H7 (cell line): ENCODE data around the gene ASPM. TPM values are rescaled to one million over a fixed set of nuclear protein-coding genes. Genes with fewer than 3 reads are reported as not detected.

Experiments
- DNase-seq: peaks from one replicate; pipeline ENCODE4 v3.0.0; 2012
- H3K27me3 ChIP-seq: 2 replicates; pipeline ENCODE4 v1.6.0; 2011; ENCODE audit warnings: mild to moderate bottlenecking, low read length; ENCODE audit not compliant: control insufficient read depth, insufficient read depth
- H3K36me3 ChIP-seq: replicated peaks from 2 replicates; pipeline ENCODE4 v1.5.1; 2011; ENCODE audit warnings: low read length; ENCODE audit not compliant: control insufficient read depth, insufficient read depth
- H3K4me3 ChIP-seq: 2 replicates; pipeline ENCODE4 v1.5.1; 2011; ENCODE audit warnings: low read depth, mild to moderate bottlenecking, control low read depth, low read length, moderate library complexity; ENCODE audit not compliant: insufficient read depth
- total RNA-seq: library from RNA; depleted of rRNA; stranded (reverse); fragments of >200 nt; shearing (Covaris generic); gene quantifications from 2 replicates; pipeline ENCODE4 v1.2.3, GENCODE V29; 2014; rRNA removed

ASPM gene, protein sequence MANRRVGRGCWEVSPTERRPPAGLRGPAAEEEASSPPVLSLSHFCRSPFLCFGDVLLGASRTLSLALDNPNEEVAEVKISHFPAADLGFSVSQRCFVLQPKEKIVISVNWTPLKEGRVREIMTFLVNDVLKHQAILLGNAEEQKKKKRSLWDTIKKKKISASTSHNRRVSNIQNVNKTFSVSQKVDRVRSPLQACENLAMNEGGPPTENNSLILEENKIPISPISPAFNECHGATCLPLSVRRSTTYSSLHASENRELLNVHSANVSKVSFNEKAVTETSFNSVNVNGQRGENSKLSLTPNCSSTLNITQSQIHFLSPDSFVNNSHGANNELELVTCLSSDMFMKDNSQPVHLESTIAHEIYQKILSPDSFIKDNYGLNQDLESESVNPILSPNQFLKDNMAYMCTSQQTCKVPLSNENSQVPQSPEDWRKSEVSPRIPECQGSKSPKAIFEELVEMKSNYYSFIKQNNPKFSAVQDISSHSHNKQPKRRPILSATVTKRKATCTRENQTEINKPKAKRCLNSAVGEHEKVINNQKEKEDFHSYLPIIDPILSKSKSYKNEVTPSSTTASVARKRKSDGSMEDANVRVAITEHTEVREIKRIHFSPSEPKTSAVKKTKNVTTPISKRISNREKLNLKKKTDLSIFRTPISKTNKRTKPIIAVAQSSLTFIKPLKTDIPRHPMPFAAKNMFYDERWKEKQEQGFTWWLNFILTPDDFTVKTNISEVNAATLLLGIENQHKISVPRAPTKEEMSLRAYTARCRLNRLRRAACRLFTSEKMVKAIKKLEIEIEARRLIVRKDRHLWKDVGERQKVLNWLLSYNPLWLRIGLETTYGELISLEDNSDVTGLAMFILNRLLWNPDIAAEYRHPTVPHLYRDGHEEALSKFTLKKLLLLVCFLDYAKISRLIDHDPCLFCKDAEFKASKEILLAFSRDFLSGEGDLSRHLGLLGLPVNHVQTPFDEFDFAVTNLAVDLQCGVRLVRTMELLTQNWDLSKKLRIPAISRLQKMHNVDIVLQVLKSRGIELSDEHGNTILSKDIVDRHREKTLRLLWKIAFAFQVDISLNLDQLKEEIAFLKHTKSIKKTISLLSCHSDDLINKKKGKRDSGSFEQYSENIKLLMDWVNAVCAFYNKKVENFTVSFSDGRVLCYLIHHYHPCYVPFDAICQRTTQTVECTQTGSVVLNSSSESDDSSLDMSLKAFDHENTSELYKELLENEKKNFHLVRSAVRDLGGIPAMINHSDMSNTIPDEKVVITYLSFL (N-terminal part only)
- 48.3 and 65.0 TPM in 2 replicates for total RNA-seq

DNA sequence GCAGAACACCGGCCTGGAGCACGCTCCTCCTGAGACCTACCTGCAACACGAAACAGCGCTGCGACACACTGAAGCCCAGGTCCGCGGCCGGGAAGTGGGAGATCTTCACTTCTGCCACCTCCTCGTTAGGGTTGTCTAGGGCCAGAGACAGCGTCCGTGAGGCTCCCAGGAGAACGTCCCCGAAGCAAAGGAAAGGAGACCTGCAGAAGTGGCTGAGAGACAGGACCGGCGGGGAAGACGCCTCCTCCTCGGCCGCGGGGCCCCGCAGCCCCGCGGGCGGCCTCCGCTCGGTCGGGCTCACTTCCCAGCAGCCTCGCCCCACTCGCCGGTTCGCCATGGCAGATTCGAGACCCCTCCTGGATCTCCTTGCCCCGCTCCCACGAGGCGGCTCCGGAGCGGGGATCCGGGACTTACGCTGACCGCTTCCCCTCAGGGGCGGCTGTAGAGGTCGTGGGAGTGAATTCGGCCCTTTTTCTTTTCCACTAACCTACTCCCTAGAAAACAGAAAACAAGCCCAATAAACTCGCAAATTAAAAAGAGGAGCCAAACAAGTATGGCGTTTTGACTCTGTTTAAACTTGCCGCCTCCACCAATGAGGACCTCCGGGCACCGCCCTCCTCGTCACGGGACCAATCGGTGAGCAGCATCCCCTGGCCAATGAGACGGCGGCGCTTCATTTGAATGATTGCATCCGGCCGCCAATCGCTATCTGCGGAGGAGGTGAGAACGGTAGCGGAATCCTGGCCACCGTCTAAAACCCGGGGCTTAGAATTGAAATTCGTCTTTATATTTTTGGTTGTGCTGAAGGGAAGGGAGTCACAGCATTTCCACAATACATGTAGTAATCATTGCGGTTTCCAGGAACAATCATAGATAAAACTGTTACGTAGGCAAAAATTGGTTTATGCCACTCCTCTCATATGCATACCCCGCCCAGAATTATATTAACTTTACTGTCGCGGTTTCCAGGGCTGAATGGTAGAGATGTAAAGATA, at the start of gene ASPM:
Gene ASPM (minus strand): TSS at position 569 of the 995 bp plus-strand sequence. CDS start 232 bp downstream, at position 337.
- DNase-seq = peak; percentile 87
- Histone ChIP-seq H3K36me3 (no peaks in the 10 kb centered on the region; the same call in none of the 2 replicates), H3K27me3 (no peaks in the 10 kb centered on the region), H3K4me3 (peak within 1 kb of the TSS; percentile 99)

- Histone ChIP-seq H3K27me3 (no peaks in the 10 kb centered on the region), H3K36me3 (peaks cover 1% of the 10 kb centered on the region; the same call in 1 of the 2 replicates), H3K4me3 (no peak overlapping the region)
- DNase-seq = no peak
Measured at GRCh38 chr1:197195100-197195499, 48.6 kb upstream of the ASPM start.

DNA sequence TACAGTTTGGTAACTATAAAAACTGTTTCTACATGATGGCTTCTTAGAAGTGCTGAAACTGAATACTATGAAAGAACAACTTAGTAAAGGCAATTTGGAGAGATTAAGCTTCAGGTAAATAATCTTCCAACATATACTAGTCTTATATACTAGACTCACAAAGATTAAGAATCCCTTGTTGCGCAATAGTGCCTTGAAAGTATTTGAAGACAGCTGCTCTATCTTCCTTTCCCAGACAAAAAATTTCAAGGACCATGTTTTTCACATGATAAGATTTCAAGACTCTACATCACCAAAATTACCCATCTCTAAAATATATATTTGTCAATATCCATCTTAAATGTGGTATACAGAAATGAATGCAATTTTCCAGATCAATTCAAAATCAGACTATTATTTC, 37.7 kb upstream of the ASPM start:
- Histone ChIP-seq H3K36me3 (peaks cover 3% of the 10 kb centered on the region; the same call in 1 of the 2 replicates), H3K4me3 (no peak overlapping the region), H3K27me3 (no peaks in the 10 kb centered on the region)
- no peak for DNase-seq

DNA sequence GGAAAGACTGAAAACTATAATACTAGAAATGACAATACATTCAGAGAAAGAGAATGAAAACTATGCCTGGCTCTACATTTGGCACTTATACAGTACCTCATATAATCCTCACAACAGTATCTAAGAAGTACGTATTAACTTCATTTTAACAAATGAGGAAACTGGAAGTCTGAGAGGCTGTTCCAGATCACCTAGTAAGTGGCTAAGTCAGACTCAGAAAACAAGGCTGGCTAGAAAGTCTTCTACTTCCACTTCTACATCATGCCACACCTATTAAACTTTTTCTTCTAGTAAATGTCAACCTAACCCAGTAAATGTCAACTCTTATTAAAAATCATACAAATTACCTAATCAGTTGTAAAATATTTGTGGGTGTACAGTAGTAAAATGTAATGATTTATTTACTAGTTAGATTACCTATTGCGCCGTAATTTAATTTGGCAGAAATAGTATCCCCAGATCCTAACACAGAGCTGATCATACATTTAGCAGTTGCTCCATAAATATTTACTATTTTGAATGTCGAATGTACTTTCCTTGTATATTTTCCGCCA, 36.8 kb upstream of the ASPM start:
- H3K4me3 ChIP-seq = no peak overlapping the region
- peaks cover 3% of the 10 kb centered on the region; the same call in 1 of the 2 replicates for H3K36me3 ChIP-seq
- H3K27me3 ChIP-seq = no peaks in the 10 kb centered on the region
- DNase-seq = no peak

DNA sequence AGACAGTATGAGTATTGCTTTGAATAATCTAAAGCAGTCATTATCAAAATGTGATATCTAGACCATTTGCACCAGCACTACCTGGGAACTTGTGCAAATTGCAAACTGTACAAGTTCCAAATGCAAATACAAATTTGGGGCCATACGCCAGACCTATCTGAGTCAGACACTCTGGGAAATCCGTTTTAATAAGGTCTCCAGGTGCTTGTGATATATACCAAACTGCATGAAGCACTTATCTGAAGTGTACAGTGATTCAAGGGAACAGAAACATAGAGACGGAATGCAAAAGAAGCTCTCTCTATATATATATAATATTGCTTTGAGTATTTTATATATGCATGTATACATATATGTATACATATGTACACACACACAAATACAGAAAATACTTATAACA, 36.2 kb upstream of the ASPM start:
- Histone ChIP-seq H3K4me3 (no peak overlapping the region), H3K36me3 (peaks cover 3% of the 10 kb centered on the region; the same call in 1 of the 2 replicates), H3K27me3 (no peaks in the 10 kb centered on the region)
- no peak for DNase-seq

DNA sequence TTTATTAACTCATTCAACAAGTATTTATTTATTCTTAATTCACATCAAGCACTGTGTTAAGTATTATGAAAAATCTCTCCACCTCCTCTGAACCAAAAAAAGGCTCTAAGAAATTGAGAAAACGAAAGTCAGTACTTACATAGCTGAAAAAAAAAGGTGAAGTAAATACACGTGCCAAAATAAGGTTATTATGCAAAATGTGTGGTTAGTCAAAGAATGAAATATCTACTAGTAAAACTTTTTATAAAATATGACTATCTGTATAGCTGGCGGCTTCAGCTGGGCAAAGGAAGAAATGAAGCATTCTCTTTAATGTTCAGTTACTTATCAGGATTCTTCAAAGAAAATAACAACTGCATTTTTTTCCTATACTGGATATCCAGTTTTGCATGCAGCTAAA, 35.5 kb upstream of the ASPM start:
- peaks cover 4% of the 10 kb centered on the region for H3K36me3 ChIP-seq
- no peak overlapping the region for H3K4me3 ChIP-seq
- no peaks in the 10 kb centered on the region for H3K27me3 ChIP-seq
- no peak for DNase-seq

DNA sequence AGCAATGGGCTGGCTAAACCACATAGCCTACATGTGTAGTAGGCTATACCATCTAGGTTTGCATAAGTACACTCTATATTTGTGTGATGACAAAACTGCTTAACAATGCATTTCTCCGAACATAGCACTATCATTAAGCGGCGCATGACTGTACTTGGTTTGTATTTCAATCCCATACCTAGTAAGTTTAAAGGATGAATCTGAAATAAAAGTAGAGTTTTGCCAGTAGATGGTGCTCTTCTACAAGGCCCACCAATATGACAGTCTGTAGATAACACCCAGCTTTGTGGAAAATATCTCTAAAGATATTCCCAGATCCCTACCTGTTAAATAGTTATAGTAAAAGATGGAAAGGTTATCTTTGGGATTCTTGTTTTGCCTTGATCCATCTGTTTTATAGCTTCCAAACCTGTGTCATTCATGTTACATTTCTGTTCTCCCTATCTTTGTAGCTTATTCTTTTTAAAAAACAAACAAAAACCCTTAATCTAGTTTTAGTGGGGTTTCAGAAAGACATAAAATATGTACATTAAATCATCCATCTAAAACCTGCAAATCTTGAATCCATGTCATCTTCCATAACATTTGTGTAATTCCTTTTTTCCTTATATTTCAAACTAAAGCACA, 33.9 kb upstream of the ASPM start:
- H3K36me3 ChIP-seq = peaks cover 5% of the 10 kb centered on the region

GRCh38 chr1:197178998-197179397, 32.5 kb upstream of the ASPM start:
- no peak for DNase-seq
- Histone ChIP-seq H3K4me3 (no peak overlapping the region), H3K36me3 (peaks cover 5% of the 10 kb centered on the region), H3K27me3 (no peaks in the 10 kb centered on the region)

More for the DNA sequence above, 33.9 kb upstream of the ASPM start:
- no peak overlapping the region for H3K4me3 ChIP-seq
- H3K27me3 ChIP-seq = no peaks in the 10 kb centered on the region
- DNase-seq = no peak

- Histone ChIP-seq H3K36me3 (peaks cover 2% of the 10 kb centered on the region), H3K4me3 (no peak overlapping the region), H3K27me3 (no peaks in the 10 kb centered on the region)
- DNase-seq = no peak
Measured at GRCh38 chr1:197174818-197175217, 28.3 kb upstream of the ASPM start.

GRCh38 chr1:197173571-197174507, 27.4 kb upstream of the ASPM start:
- DNase-seq = no peak
- no peaks in the 10 kb centered on the region for H3K27me3 ChIP-seq
- H3K36me3 ChIP-seq = peaks cover 2% of the 10 kb centered on the region
- no peak overlapping the region for H3K4me3 ChIP-seq

- no peaks in the 10 kb centered on the region; the same call in 1 of the 2 replicates for H3K36me3 ChIP-seq
- H3K27me3 ChIP-seq = no peaks in the 10 kb centered on the region
- no peak overlapping the region for H3K4me3 ChIP-seq
Measured at GRCh38 chr1:197171531-197171930, 25.1 kb upstream of the ASPM start.

DNA sequence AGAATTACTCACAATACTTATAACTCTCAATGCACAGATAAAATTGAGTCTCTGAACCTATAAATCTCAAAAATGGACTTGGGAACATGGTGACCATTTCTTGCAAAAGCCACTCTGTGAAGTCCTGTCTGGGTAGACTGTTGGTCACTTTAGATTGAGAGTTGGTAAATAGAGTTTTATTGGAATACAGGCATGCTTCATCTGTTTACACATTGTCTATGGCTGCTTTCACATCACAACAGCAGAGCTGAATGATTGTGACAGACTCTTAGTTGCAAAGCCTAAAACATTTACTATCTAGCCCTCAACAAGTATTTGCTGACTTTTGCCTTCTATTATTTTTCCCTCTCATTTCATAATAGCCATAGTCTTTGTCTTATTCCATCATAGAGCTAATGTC, 24.1 kb upstream of the ASPM start:
- Histone ChIP-seq H3K4me3 (no peak overlapping the region), H3K27me3 (no peaks in the 10 kb centered on the region), H3K36me3 (no peaks in the 10 kb centered on the region; the same call in 1 of the 2 replicates)
- DNase-seq = no peak

More at GRCh38 chr1:197171531-197171930, 25.1 kb upstream of the ASPM start:
- DNase-seq = no peak
